HG03575 (cell line): ENCODE data around the gene KLHL10.

Source experiments
- ATAC-seq: cut with Tn5 transposase; IDR thresholded peaks from one replicate; pipeline ENCODE4 v1.9.1; 2021; ENCODE audit not compliant: unreplicated experiment, insufficient number of reproducible peaks, low FRiP score; ENCODE audit errors: extremely low read depth

The KLHL10 gene

GRCh38 chr17:41837761-41838538, at the start of gene KLHL10:
Gene KLHL10, plus strand, starts transcription at chr17:41837825. Its CDS starts 108 bp downstream, at chr17:41837933.
- no peak for ATAC-seq

DNA sequence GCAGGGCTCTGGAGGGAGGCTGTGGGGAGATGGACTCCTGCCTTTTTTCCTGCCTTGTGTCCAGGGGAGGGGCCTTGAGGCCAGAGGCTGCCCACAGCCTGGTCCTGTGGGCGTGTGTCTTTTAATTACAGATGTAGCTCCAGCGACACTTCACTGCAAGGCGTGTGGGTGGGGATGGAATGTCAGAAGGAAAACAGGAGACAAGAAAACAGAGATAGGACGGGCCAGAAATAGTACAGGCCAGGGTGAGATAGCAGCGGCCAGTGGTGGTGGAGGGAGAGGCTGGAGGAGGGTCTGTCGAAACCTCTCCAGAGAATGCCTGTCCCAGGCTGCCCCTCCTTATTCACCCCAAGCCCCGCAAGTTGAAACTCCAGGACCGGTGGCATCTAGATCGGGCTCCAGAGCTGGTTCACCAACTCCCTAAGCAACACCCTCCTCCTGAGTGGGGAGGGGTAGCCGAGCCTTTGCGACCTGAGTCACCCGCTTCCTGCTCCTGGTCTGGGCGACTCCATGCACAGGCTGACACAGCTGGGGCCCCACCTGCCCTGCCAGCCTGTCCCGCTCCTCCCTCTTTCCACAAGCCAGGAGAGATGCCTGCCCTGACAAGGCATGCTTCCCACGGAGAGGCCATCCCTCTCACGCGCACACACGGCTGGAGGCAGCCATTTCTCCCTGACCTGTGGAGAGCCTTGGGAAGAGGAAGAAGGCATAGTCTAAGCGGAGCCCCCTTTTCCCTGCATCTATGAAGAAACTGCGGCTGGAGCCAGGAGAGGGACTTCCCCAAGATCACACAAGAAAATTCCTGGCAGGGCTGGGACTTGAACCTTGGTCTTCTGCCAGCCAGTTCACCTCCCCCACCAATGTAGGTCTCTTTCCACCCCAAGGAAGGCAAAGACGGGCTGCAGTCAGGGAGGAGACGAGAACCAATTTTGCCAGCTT, 44.5 kb upstream of the KLHL10 start:
- ATAC-seq: no peak

DNA sequence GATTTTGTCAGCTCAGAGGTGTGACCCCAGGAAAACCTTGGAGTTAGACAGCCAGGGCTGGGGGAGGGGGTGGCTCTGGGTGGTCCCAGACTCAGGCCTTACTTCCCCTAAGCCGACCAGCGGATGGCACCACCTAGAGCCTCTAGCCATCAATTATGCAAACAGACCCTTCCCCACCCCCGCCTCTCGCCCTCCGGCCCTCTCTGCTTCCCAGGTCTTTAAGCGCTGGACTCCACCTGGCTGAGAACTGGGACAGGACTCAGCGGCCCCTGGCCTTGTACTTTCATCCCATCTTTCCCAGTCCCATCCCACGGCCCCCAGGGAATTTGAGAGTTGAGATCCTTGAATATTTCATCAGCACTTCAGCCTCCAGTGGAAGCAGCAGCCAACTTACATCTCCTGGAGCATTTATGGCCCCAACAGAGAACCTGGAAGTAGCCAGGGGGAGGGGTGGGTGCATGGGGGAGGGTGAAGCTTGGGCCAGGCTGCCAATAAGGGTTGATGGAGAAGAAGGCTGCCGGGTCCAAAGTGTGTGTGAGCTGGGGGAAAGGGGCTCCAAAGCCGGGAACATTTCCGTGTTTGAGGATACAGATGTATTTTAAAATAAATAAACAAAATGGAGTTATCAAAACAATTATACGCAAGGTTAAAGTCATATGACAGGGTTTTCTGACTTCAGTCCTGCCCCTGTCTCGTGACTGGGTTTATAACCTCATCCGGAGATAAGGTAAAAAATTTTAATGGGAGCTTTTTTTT, 43.7 kb upstream of the KLHL10 start:
- ATAC-seq: no peak

- ATAC-seq: no peak
These were observed 43.1 kb upstream of the KLHL10 start for GRCh38 chr17:41794540-41794975.

DNA sequence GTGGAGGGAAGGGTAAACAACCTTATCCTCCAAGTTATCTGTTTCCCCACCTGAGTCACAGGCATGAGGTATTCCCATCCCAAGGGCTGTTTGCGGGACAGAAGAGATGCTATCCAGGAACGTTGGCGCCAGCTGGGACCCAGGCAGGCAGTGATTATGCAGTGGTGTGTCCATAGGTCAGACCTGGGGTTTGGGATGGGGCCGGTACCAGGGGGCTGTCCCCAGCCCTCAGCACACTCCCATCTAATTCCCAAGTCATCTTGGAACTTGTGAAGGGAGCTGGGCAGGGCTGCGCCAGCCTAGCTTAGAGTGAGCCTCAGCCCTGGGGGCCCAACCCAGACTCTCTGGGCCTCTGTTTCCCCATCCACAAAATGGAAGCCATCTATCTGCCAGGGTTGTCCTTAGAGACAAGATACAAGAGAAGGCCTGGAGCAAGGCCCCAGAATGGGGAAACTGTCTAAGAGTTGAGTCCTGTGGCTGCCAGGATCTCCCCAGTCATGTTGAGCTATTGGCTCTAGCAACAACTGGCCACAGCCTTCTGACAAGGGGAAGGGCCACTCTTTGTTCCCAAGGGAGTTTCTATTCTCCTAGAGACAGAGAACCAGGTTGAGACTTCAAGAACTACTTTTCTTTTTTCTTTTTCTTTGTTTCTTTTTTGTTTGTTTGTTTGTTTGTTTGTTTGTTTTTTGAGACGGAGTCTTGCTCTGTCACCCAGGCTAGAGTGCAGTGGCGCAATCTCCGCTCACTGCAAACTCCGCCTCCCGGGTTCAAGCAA, 41.3 kb upstream of the KLHL10 start:
- ATAC-seq: no peak

DNA sequence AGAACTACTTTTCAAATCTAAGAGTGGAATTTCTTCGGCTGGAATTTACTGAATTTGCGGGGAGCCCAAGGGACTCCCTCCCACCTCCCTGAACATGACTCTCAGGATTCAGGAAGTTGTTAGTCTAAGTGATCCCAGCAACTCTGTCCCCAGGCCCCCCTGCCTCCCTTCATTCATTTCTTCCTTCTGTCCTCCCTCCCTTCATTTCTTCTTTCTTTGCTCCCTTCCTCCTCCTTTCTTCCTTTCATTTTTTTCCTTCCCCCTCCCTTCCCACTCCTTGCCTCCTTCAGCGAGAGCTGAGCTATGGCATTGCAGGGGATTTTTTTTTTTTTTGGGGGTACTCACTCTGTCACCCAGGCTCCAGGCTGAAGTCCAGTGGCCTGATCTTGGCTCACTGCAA, 40.2 kb upstream of the KLHL10 start:
- no peak for ATAC-seq

- ATAC-seq: no peak
These were observed 38.3 kb upstream of the KLHL10 start for GRCh38 chr17:41799366-41799765.

DNA sequence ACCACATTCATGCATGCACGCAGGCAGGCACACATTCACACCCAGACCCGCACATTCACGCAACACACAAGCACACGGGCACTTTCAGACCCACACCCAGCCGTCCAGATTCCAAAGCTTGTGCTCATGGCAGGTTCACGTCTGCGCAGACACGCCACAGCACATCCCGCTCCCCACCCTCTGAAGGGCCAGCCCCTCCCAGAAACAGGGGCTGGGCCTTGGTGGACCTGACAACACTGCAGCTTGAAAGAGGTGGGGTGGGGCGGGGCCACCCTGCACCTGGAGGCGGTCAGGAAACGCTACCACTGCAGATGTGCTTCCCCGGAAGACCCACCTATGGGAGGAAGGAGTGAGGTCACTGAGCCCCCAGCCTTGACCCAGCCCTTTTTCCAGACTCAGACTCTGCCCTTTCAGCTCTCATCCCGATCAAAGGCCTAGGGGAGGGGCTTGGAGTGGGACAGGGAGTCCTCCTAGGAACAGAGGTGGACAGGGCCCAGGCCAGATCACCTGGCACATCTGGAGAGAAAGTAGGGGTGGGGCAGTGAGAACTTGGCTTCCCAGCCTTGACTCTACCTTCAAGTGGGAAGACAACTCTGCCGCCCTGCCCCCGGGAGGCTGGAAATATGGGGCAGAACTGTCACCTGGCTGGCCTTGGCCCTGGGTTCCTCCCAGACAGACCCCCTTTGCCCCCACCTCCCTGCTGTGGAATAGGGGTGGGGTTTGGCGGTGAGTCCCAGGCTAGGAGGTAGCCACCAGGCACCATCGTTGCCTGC, 36.8 kb upstream of the KLHL10 start:
- no peak for ATAC-seq

GRCh38 chr17:41801374-41802271, 36.0 kb upstream of the KLHL10 start:
- ATAC-seq: no peak

- no peak for ATAC-seq
These were observed 34.3 kb upstream of the KLHL10 start for GRCh38 chr17:41803049-41804020.

GRCh38 chr17:41806685-41807445, 30.8 kb upstream of the KLHL10 start:
- no peak for ATAC-seq

DNA sequence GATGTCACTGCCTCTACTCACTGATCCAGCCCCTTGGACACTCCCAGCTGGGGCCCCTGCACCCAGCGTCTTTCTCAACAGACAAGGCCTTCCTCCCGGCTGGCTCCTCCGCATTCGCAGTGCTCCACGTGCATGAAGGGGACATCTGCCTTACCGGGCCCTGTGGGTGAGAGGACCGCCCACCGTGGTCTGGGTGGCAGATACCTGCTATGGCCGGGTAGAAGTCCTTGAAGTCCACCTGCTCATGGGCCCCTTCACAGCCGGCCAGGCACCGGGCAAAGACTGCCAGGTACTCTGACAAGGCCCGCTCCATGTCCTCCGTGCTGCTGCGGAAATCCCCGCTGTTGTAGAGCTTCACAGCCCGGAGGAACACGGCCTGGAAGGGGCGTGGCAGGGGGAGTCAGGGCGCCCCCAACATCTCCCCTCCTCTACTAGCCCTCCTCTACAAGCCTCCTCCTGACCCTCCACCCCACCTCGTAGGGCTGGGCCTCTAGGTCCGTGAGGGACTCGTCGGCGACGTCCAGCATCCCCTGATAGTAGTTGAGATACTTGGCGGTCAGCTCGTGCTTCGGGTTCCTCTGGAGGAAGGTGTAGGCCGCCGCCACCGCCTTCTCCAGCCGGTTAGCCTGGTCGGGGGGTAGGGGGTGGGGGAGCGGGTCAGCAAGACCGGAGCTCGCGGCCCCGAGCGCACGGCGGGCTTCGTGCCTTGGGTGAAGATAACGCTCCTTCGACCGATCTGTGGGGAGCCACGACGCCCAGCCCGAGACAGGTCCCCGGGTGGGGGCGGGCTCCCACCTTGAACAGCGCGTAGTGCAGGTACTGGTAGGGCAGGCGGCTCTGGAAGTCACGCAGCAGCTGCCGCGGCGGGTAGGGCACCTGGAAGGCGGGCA, 26.7 kb upstream of the KLHL10 start:
- ATAC-seq: no peak

- no peak for ATAC-seq
These were observed 25.9 kb upstream of the KLHL10 start, which contains the start of gene P3H4 for GRCh38 chr17:41811549-41812380. Gene P3H4, minus strand, starts transcription at chr17:41811949. Its CDS starts 34 bp downstream, at chr17:41811915.
